GM12878 (cell line): Measurements from ENCODE around the gene PAIP1. TPM values are rescaled to one million over a fixed set of nuclear protein-coding genes. Genes with fewer than 3 reads are reported as not detected.
A peak's percentile ranks its signal among the peaks of the same experiment; 100 is the strongest.

ENCODE experiments used
- JUND ChIP-seq: IDR thresholded peaks from 2 replicates; pipeline ENCODE4 v1.6.1; 2012; ENCODE audit warnings: low read depth, mild to moderate bottlenecking, low read length, improper control_type of control experiment, moderate library complexity
- KLF5 ChIP-seq: fragments of 450-650 bp; IDR thresholded peaks from 2 replicates; pipeline ENCODE4 v1.6.1; 2014; ENCODE audit warnings: mild to moderate bottlenecking; ENCODE audit not compliant: partially characterized antibody
- NFXL1 ChIP-seq: fragments of 450-650 bp; IDR thresholded peaks from 2 replicates; pipeline ENCODE4 v1.6.1; 2017; ENCODE audit warnings: antibody characterized with exemption, mild to moderate bottlenecking, borderline replicate concordance
- NFYA ChIP-seq: IDR thresholded peaks from 2 replicates; pipeline ENCODE4 v1.6.1; 2011; ENCODE audit warnings: low read depth, mild to moderate bottlenecking, low read length, improper control_type of control experiment, borderline replicate concordance
- NR2C1 ChIP-seq: fragments of 450-650 bp; IDR thresholded peaks from 2 replicates; pipeline ENCODE4 v1.6.1; 2017; ENCODE audit warnings: antibody characterized with exemption, mild to moderate bottlenecking, moderate library complexity
- PAX5 ChIP-seq: IDR thresholded peaks from 2 replicates; pipeline ENCODE4 v1.6.1; 2011; ENCODE audit warnings: low read depth, low read length, borderline replicate concordance
- POLR2AphosphoS5 ChIP-seq: IDR thresholded peaks from 2 replicates; pipeline ENCODE4 v1.6.1; 2011; ENCODE audit warnings: mild to moderate bottlenecking, low read length, inconsistent platforms
- RAD51 ChIP-seq: fragments of 450-650 bp; IDR thresholded peaks from 2 replicates; pipeline ENCODE4 v1.6.1; 2016; ENCODE audit warnings: moderate library complexity, mild to moderate bottlenecking, inconsistent platforms
- RUNX3 ChIP-seq: IDR thresholded peaks from 2 replicates; pipeline ENCODE4 v1.6.1; 2012; ENCODE audit warnings: low read length, inconsistent platforms
- SMAD1 ChIP-seq: fragments of 450-650 bp; IDR thresholded peaks from 2 replicates; pipeline ENCODE4 v1.6.1; 2018; ENCODE audit warnings: mild to moderate bottlenecking, low read depth; ENCODE audit not compliant: partially characterized antibody
- SUZ12 ChIP-seq: fragments of 200-600 bp; sonication (generic); IDR thresholded peaks from one replicate; pipeline ENCODE4 v1.6.1; 2018; ENCODE audit warnings: antibody characterized with exemption, mild to moderate bottlenecking; ENCODE audit not compliant: unreplicated experiment
- USF2 ChIP-seq: IDR thresholded peaks from 2 replicates; pipeline ENCODE4 v1.6.1; 2011; ENCODE audit warnings: low read depth, low read length, improper control_type of control experiment, borderline replicate concordance
- ZBTB4 ChIP-seq: fragments of 450-650 bp; formaldehyde crosslinking; IDR thresholded peaks from 2 replicates; pipeline ENCODE4 v1.4.0; 2022; ENCODE audit warnings: mild to moderate bottlenecking, moderate library complexity
- ZNF384 ChIP-seq: IDR thresholded peaks from 2 replicates; pipeline ENCODE4 v1.6.1; 2012; ENCODE audit warnings: low read depth, mild to moderate bottlenecking, low read length, improper control_type of control experiment, borderline replicate concordance
- ZZZ3 ChIP-seq: IDR thresholded peaks from 2 replicates; pipeline ENCODE4 v1.6.1; 2011; ENCODE audit warnings: low read depth; ENCODE audit not compliant: control insufficient read depth, insufficient read length
- polyA plus RNA-seq, 11 experiments: library from polyadenylated mRNA; depleted of rRNA in 4 of 11; unstranded in 6 of 11; stranded (reverse) in 5 of 11; fragments of >200 nt; fragmentation: Nextera tagmentation in 4 of 11; fragmentation: Illumina TruSeq in 1 of 11; extraction: Ambion mirVana in 4 of 11; extraction: Trizol in 1 of 11; gene quantifications; 1 replicate in 1 of 11; 2 replicates in 10 of 11; pipeline versions ENCODE4 v1.2.1 to v1.2.3, GENCODE V29; 2011 to 2016; ENCODE audit warnings: inconsistent platforms in 2 of 11, missing spikeins in 2 of 11, low read depth in 1 of 11
- total RNA-seq, 4 experiments: library from RNA; depleted of rRNA in 3 of 4; stranded (reverse); fragments of >200 nt in 3 of 4; fragmentation: Illumina TruSeq in 1 of 4; extraction: Trizol in 1 of 4; gene quantifications; 2 replicates each; pipeline versions ENCODE4 v1.2.1 to v1.2.3, GENCODE V29; 2013 to 2021
- TF ChIP-seq, protein P1 (sequence below): fragments of 450-650 bp; IDR thresholded peaks from 2 replicates; pipeline ENCODE4 v1.6.1; 2017; ENCODE audit warnings: antibody characterized with exemption, mild to moderate bottlenecking, moderate library complexity
- TF ChIP-seq, protein P2 (sequence below): fragments of 150-350 bp; IDR thresholded peaks from 2 replicates; pipeline ENCODE4 v1.6.1; 2014; ENCODE audit warnings: mild to moderate bottlenecking, low read depth, low read length
- TF ChIP-seq, protein P3 (sequence below), 3 experiments: IDR thresholded peaks in 2 of 3; conservative IDR thresholded peaks in 1 of 3; 2 replicates each; pipeline ENCODE4 v1.5.1; 2011; ENCODE audit warnings: low read depth in 3 of 3, low read length in 3 of 3, mild to moderate bottlenecking in 3 of 3, control low read depth in 2 of 3, moderate library complexity in 2 of 3, inconsistent platforms in 1 of 3, mixed read lengths in 1 of 3; ENCODE audit not compliant: control insufficient read depth in 2 of 3, insufficient read depth in 1 of 3; ENCODE audit errors: extremely low read depth in 1 of 3

Gene PAIP1
- total and polyA plus RNA-seq, 10 of the 15 experiments (the other 5 are each of a cell fraction or from before 2014, with no cell fraction given), result 37.4 to 90.9 (median 57.0) TPM

DNA sequence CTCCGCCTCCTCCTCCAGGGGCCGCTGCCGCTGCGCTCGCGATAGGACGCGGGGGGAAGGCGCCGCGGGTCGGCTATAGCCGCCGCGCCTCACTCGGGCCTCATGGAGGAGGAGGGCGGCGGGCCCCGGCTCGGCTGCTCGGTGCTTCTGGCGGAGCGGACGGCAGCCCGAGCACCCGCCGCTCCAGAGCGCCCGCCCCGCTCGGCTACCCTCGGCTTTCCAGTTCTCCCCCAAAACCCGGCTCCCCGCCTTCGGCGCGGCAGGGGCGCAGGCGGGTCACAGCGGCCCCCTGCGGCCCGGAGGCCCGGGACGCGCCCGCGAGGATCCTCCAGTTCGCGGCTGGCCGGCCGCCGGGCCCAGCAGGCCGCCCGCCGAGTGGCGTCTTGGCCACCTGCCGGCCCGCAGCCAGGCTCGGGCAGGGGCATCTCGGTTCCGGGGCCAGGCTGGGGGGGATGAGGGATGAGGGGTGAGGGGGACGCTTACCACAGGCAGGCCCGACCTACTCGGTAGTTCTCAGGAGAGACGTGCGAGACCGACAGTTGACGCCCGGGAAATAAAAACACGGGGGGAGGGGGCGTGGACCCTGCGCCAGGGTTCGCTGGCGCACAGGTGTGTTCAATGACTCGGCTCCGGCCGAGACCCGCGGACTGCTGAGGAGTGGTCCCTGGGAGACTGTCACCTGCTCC lies at the start of gene PAIP1 (continued):
- no peak for TF ChIP-seq ZNF384
- TF ChIP-seq, protein P1, sequence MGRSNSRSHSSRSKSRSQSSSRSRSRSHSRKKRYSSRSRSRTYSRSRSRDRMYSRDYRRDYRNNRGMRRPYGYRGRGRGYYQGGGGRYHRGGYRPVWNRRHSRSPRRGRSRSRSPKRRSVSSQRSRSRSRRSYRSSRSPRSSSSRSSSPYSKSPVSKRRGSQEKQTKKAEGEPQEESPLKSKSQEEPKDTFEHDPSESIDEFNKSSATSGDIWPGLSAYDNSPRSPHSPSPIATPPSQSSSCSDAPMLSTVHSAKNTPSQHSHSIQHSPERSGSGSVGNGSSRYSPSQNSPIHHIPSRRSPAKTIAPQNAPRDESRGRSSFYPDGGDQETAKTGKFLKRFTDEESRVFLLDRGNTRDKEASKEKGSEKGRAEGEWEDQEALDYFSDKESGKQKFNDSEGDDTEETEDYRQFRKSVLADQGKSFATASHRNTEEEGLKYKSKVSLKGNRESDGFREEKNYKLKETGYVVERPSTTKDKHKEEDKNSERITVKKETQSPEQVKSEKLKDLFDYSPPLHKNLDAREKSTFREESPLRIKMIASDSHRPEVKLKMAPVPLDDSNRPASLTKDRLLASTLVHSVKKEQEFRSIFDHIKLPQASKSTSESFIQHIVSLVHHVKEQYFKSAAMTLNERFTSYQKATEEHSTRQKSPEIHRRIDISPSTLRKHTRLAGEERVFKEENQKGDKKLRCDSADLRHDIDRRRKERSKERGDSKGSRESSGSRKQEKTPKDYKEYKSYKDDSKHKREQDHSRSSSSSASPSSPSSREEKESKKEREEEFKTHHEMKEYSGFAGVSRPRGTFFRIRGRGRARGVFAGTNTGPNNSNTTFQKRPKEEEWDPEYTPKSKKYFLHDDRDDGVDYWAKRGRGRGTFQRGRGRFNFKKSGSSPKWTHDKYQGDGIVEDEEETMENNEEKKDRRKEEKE, result no peak
- TF ChIP-seq, protein P2, sequence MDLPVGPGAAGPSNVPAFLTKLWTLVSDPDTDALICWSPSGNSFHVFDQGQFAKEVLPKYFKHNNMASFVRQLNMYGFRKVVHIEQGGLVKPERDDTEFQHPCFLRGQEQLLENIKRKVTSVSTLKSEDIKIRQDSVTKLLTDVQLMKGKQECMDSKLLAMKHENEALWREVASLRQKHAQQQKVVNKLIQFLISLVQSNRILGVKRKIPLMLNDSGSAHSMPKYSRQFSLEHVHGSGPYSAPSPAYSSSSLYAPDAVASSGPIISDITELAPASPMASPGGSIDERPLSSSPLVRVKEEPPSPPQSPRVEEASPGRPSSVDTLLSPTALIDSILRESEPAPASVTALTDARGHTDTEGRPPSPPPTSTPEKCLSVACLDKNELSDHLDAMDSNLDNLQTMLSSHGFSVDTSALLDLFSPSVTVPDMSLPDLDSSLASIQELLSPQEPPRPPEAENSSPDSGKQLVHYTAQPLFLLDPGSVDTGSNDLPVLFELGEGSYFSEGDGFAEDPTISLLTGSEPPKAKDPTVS, result no peak
- peak; percentile 71; the same call in 1 of the 2 replicates for TF ChIP-seq POLR2AphosphoS5
- TF ChIP-seq NFYA, result no peak
- no peak for TF ChIP-seq USF2
- TF ChIP-seq PAX5, result no peak
- TF ChIP-seq ZZZ3, result no peak
- no peak for TF ChIP-seq RAD51
- TF ChIP-seq SMAD1, result no peak
- TF ChIP-seq ZBTB4 (CRISPR knock-in tag), result no peak
- peak; percentile 33 for TF ChIP-seq KLF5
- TF ChIP-seq RUNX3, result no peak
- TF ChIP-seq JUND, result no peak
- TF ChIP-seq, protein P3, sequence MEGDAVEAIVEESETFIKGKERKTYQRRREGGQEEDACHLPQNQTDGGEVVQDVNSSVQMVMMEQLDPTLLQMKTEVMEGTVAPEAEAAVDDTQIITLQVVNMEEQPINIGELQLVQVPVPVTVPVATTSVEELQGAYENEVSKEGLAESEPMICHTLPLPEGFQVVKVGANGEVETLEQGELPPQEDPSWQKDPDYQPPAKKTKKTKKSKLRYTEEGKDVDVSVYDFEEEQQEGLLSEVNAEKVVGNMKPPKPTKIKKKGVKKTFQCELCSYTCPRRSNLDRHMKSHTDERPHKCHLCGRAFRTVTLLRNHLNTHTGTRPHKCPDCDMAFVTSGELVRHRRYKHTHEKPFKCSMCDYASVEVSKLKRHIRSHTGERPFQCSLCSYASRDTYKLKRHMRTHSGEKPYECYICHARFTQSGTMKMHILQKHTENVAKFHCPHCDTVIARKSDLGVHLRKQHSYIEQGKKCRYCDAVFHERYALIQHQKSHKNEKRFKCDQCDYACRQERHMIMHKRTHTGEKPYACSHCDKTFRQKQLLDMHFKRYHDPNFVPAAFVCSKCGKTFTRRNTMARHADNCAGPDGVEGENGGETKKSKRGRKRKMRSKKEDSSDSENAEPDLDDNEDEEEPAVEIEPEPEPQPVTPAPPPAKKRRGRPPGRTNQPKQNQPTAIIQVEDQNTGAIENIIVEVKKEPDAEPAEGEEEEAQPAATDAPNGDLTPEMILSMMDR (IDR thresholded peaks at IDR 0.05 in 2 of 3, conservative IDR thresholded peaks at IDR 0.05 in 1 of 3; ENCODE audit: control insufficient read depth in 2 of 3, extremely low read depth in 1 of 3, insufficient read depth in 1 of 3, low read depth in 3 of 3, low read length in 3 of 3), result peak in 2 of 3 experiments; percentile 56 to 61; a peak in 5 of 6 replicates
- TF ChIP-seq NFXL1, result no peak; the same call in 1 of the 2 replicates
- TF ChIP-seq NR2C1, result peak; percentile 53
- no peak for TF ChIP-seq SUZ12
